Measurements from ENCODE around the gene CPM. TPM values are rescaled to one million over a fixed set of nuclear protein-coding genes. Genes with fewer than 3 reads are reported as not detected.

Gene CPM
- total RNA-seq, 1 donor from 2014 or later: 1.0 TPM

DNA sequence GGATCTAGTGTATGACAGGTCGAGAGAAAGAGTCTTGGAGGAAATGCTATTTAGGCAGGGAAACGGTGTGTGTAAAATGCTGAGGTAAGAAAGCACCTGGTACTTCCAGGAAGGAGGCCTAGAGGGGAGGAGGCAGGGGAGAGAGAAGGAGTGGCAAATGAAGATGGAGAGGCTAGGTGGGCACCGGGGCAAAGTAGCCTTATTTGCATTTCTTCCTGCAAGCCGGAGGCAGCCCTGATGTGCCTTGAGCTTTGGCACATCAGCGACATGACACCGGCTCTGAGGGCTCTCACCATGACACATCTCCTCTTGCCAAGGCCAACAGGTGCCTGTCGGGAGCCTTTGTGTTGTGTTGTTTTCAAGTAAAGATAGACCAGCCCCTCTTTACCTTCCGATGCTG lies 61.6 kb downstream of the CPM start:
- Mint-ChIP-seq H3K4me1 (ENCODE audit: unreplicated experiment) (no peaks in the 10 kb centered on the region), H3K36me3 (ENCODE audit: unreplicated experiment) (no peaks in the 10 kb centered on the region), H3K27me3 (ENCODE audit: unreplicated experiment) (peaks cover 6% of the 10 kb centered on the region), H3K4me3 (ENCODE audit: unreplicated experiment) (no peak overlapping the region), H3K27ac (ENCODE audit: unreplicated experiment) (no peak overlapping the region), H3K9me3 (ENCODE audit: unreplicated experiment) (no peaks in the 10 kb centered on the region)
- TF ChIP-seq, protein P1, sequence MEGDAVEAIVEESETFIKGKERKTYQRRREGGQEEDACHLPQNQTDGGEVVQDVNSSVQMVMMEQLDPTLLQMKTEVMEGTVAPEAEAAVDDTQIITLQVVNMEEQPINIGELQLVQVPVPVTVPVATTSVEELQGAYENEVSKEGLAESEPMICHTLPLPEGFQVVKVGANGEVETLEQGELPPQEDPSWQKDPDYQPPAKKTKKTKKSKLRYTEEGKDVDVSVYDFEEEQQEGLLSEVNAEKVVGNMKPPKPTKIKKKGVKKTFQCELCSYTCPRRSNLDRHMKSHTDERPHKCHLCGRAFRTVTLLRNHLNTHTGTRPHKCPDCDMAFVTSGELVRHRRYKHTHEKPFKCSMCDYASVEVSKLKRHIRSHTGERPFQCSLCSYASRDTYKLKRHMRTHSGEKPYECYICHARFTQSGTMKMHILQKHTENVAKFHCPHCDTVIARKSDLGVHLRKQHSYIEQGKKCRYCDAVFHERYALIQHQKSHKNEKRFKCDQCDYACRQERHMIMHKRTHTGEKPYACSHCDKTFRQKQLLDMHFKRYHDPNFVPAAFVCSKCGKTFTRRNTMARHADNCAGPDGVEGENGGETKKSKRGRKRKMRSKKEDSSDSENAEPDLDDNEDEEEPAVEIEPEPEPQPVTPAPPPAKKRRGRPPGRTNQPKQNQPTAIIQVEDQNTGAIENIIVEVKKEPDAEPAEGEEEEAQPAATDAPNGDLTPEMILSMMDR (IDR thresholded peaks at IDR 0.05): no peak
- peak; percentile 38 for DNase-seq (ENCODE audit: extremely low spot score, unreplicated experiment)

DNA sequence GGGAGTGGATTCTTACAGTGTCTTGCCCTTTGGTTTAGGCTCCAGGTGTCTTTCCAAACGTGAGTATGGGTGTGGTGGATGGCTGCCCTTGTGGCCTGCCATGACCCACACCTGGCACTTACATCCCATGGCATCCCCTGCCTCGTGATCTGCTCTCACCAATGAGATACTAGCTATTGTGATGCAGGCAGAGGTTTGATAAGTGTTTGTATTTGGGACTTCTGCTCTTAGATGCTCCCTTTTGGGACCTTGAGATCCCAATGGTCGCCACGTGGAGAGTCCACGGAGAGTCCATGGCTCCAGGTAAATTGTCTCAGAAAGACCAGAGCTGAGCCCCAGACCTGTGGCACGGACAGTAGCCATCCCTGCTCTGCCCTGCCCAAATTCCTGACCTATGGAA lies 62.5 kb downstream of the CPM start:
- no peaks in the 10 kb centered on the region for H3K9me3 Mint-ChIP-seq (ENCODE audit: unreplicated experiment)
- peak; percentile 13 for DNase-seq (ENCODE audit: extremely low spot score, unreplicated experiment)
- H3K27ac Mint-ChIP-seq (ENCODE audit: unreplicated experiment): no peak overlapping the region
- H3K4me1 Mint-ChIP-seq (ENCODE audit: unreplicated experiment): no peaks in the 10 kb centered on the region
- no peak overlapping the region for H3K4me3 Mint-ChIP-seq (ENCODE audit: unreplicated experiment)
- peaks cover 6% of the 10 kb centered on the region for H3K27me3 Mint-ChIP-seq (ENCODE audit: unreplicated experiment)
- TF ChIP-seq, protein P1 (IDR thresholded peaks at IDR 0.05): no peak
- no peaks in the 10 kb centered on the region for H3K36me3 Mint-ChIP-seq (ENCODE audit: unreplicated experiment)

DNA sequence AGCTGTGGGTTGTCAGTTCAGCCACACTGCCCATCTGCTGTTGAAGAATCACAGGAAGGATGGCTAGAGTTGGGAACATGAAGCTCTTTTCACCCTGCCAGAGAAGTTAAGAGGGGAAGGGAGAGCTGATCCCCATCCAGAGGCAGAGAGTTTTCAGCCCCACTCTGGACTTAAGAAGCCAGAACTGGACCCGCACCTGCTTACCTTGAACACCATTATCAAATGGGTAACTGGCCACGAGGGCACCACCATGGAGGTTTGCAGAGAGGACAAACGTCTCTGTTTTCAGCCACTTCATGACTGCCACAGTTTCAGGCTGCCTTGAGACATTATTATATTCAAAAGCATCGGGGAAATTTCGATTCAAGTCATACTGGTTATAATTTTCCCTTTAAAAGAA lies 63.0 kb downstream of the CPM start:
- no peak for DNase-seq (ENCODE audit: extremely low spot score, unreplicated experiment)
- TF ChIP-seq, protein P1 (IDR thresholded peaks at IDR 0.05): no peak
- Mint-ChIP-seq H3K36me3 (ENCODE audit: unreplicated experiment) (no peaks in the 10 kb centered on the region), H3K4me1 (ENCODE audit: unreplicated experiment) (no peaks in the 10 kb centered on the region), H3K4me3 (ENCODE audit: unreplicated experiment) (no peak overlapping the region), H3K9me3 (ENCODE audit: unreplicated experiment) (no peaks in the 10 kb centered on the region), H3K27me3 (ENCODE audit: unreplicated experiment) (peaks cover 6% of the 10 kb centered on the region), H3K27ac (ENCODE audit: unreplicated experiment) (no peak overlapping the region)

DNA sequence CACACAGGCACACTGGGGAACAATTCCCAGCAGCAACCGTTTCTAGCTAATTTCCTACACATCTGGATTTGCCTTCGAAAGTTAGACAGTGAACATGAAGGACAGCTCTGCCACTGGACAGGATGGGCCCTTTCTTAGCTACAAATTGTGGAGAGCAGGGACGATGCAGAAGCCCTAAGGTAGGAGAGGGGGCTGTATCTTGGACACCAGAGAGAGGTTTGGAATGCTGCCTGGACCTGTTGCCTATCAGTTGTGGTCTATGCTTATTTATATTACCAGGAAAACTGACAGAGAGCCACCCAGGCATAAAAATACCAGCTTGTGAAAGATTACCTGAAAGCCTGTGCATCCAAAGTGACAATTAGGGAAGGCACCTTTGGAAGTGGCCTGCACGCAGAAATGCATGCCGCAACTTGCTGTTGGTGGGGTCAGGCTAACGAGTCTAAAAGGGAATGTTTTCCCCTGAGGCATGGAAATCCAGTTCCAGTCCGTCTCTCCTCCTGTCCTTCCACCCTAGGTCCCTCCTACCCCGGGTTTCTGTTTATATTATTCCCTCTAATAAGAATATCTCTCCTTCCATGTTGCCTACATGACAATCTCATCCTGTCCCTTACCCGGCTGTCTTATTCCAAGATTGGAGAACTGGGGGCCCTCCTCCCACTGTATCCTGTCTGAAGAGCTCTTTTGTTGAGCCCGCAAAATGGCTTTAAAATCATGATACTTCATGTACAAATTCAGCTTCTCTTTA lies 64.8 kb downstream of the CPM start:
- Mint-ChIP-seq H3K27ac (ENCODE audit: unreplicated experiment) (no peak overlapping the region), H3K4me3 (ENCODE audit: unreplicated experiment) (no peak overlapping the region), H3K27me3 (ENCODE audit: unreplicated experiment) (peaks cover 6% of the 10 kb centered on the region), H3K9me3 (ENCODE audit: unreplicated experiment) (no peaks in the 10 kb centered on the region), H3K36me3 (ENCODE audit: unreplicated experiment) (no peaks in the 10 kb centered on the region), H3K4me1 (ENCODE audit: unreplicated experiment) (no peaks in the 10 kb centered on the region)
- no peak for DNase-seq (ENCODE audit: extremely low spot score, unreplicated experiment)
- TF ChIP-seq, protein P1 (IDR thresholded peaks at IDR 0.05): no peak

DNA sequence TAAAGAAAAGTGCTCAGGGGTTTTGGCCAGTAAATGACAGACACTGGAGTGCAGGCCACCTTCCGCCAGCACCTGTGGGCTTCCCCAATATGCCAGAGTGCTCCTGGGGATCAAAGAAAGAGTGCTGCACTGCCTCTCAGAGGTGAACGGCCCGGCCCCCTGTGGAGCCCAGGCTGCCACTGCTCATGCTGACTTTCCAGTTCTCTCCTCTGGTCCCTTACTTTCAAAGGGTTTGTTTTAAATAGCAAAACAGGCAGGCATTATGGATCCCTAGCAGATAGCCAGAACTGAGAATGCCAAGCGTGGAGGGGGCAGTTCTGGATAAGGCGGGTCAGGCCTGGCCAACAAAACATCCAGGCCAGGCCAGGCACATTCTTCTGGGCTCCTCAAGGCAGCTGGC lies 65.4 kb downstream of the CPM start:
- Mint-ChIP-seq H3K9me3 (ENCODE audit: unreplicated experiment) (no peaks in the 10 kb centered on the region), H3K4me3 (ENCODE audit: unreplicated experiment) (no peak overlapping the region), H3K27ac (ENCODE audit: unreplicated experiment) (no peak overlapping the region), H3K36me3 (ENCODE audit: unreplicated experiment) (no peaks in the 10 kb centered on the region), H3K27me3 (ENCODE audit: unreplicated experiment) (peaks cover 6% of the 10 kb centered on the region), H3K4me1 (ENCODE audit: unreplicated experiment) (no peaks in the 10 kb centered on the region)
- TF ChIP-seq, protein P1 (IDR thresholded peaks at IDR 0.05): no peak
- DNase-seq (ENCODE audit: extremely low spot score, unreplicated experiment): no peak

All from osteocyte (in vitro differentiated cells).